HG02588 (cell line): ENCODE measurements around the gene MPHOSPH10.
"Not testable (repeated sequence)": the region's sequence is repeated elsewhere in the genome, so short reads cannot be mapped to it uniquely, and the experiment has no call there.

ENCODE experiments used
- ATAC-seq: cut with Tn5 transposase; IDR thresholded peaks from one replicate; pipeline ENCODE4 v1.9.1; 2021; ENCODE audit warnings: mild to moderate bottlenecking, moderate library complexity; ENCODE audit not compliant: unreplicated experiment

MPHOSPH10 gene, protein sequence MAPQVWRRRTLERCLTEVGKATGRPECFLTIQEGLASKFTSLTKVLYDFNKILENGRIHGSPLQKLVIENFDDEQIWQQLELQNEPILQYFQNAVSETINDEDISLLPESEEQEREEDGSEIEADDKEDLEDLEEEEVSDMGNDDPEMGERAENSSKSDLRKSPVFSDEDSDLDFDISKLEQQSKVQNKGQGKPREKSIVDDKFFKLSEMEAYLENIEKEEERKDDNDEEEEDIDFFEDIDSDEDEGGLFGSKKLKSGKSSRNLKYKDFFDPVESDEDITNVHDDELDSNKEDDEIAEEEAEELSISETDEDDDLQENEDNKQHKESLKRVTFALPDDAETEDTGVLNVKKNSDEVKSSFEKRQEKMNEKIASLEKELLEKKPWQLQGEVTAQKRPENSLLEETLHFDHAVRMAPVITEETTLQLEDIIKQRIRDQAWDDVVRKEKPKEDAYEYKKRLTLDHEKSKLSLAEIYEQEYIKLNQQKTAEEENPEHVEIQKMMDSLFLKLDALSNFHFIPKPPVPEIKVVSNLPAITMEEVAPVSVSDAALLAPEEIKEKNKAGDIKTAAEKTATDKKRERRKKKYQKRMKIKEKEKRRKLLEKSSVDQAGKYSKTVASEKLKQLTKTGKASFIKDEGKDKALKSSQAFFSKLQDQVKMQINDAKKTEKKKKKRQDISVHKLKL

GRCh38 chr2:71130152-71130904 lies at the start of gene MPHOSPH10, which contains the start of gene MCEE:
MPHOSPH10 (plus strand) TSS chr2:71130634; CDS start chr2:71130666, 32 bp downstream.
MCEE (minus strand) TSS chr2:71130229; CDS start chr2:71130219, 10 bp downstream.
- peak; percentile 94 for ATAC-seq

GRCh38 chr2:71082402-71083252 lies 47.8 kb upstream of the MPHOSPH10 start:
- no peak for ATAC-seq

DNA sequence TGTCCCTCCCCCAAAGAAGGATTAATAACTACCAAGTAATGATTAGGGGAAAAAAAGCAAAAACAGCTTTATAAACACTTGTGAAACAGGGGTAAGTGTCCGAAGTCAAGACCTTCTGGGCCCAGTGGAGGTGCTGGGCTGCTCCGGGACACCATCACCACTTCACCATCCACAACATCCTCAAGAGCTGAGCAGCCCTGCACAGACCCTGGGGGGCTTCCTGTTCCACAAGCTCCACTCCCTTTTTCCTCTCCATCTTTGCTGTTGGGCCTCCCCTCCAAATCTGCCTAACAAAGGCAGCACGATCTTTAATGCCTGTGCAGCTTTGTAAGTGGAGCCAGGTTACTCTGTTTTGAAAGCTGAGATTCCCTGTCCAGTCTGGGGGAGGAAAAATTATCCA lies 47.1 kb upstream of the MPHOSPH10 start:
- not testable (repeated sequence) for ATAC-seq

- not testable (repeated sequence) for ATAC-seq
Measured at GRCh38 chr2:71083752-71084312, 46.6 kb upstream of the MPHOSPH10 start.

DNA sequence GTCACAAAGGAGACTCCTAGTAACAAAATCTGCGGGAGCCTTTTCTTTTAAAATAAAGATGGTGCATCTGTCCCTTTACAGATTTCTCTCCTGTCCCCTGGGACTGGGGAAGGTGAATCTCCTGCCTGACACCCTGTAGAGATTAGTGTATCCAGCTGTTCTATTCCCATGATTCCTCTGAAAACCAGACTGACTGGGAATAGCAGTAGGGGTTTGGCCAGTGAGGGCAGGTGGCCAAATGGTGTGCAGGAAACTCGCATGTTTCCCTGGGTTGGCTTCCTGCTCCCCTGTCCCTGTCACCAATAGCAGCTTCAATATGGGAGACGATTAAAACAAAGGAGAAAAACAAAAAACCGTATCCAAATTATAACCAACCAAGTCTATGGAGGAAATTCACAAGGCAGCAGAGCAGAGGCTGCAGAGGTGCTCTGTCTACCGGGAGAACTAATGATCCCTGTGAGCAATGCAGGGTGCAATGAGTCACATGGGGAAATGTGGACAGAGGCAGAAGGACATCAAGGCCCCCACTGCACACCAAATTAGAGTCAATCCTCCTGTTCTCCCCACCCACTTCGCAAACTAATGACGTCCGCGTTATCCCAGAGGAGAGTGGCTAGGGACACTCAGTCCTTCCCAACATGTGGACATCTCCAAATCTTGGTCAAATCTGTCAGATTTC lies 45.0 kb upstream of the MPHOSPH10 start:
- not testable (repeated sequence) for ATAC-seq

DNA sequence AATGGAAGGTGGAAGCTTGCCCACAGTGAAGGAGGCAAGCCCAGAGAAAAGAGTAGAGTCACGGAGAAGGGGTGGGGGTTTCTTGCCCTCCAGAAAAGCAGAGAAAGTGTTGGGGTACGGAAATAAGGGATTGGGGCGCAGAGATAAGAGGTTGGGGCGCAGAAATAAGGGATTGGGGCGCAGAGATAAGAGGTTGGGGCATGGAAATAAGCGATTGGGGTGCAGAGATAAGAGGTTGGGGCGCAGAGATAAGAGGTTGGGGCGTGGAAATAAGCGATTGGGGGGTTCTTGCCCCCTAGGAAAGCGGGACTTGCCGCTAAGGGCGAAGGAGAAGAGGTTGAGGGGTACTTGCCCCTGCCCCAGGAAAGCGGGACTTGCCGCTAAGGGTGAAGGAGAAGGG lies 41.0 kb upstream of the MPHOSPH10 start:
- ATAC-seq: not testable (repeated sequence)

- not testable (repeated sequence) for ATAC-seq
Measured at GRCh38 chr2:71091808-71092207, 38.6 kb upstream of the MPHOSPH10 start.

DNA sequence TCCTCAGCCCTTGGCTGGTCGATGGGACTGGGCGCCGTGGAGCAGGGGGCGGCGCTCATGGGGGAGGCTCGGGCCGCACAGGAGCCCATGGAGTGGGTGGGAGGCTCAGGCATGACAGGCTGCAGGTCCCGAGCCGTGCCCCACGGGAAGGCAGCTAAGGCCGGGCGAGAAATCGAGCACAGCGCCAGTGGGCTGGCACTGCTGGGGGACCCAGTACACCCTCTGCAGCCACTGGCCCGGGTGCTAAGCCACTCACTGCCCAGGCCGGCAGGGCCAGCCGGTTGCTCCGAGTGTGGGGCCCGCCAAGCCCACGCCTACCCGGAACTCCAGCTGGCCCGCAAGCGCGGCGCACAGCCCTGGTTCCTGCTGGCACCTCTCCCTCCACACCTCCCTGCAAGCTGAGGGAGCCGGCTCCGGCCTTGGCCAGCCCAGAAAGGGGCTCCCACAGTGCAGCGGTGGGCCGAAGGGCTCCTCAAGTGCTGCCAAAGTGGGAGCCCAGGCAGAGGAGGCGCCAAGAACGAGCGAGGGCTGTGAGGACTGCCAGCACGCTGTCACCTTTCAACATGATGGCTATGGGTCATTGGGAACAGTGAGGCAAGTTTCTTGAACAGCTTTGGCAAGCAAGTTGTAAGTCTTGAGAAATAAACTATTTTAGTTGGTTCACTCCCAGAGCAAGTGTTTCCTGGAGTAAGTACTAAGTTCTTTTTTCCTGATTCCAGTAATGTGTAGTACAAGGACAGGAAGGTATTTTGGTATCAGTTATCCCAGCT lies 37.8 kb upstream of the MPHOSPH10 start:
- ATAC-seq: not testable (repeated sequence)

- ATAC-seq: no peak
Measured at GRCh38 chr2:71100195-71100964, 30.1 kb upstream of the MPHOSPH10 start.

DNA sequence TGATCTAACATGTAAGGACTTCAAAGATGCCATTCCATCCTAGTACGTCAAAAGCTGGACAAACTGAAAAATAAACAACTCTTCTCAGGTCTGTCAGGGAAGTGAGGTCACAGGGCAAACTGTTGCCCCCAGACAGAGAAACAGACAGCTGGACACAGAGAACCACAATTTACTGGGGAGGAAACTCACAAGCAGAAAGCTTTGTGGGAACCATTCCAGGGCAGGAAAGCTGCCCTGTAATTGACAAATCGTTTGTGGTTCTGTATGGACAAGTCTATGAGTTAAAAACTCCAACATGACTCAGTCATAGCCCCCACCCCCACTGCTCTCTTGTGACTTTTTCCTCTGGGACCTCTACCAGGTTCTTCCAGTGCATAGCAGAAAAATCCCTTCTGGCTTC lies 28.8 kb upstream of the MPHOSPH10 start:
- no peak for ATAC-seq

GRCh38 chr2:71102981-71103681 lies 27.3 kb upstream of the MPHOSPH10 start:
- ATAC-seq: no peak

GRCh38 chr2:71103809-71104208 lies 26.6 kb upstream of the MPHOSPH10 start:
- ATAC-seq: no peak

DNA sequence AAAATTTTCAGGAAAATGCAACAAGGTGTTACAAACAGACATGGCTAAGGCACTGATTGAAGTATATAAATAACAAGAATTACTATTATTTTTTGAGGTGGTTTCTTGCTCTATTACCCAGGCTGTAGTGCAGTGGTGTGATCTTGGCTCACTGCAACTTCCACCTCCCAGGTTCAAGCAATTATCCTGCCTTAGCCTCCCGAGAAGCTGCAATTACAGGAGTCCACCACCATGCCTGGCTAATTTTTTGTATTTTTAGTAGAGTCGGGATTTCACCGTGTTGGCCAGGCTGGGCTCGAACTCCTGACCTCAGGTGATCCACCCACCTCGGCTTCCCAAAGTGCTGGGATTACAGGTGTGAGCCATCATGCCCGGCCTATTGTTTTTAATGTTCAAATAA lies 24.0 kb upstream of the MPHOSPH10 start:
- not testable (repeated sequence) for ATAC-seq

DNA sequence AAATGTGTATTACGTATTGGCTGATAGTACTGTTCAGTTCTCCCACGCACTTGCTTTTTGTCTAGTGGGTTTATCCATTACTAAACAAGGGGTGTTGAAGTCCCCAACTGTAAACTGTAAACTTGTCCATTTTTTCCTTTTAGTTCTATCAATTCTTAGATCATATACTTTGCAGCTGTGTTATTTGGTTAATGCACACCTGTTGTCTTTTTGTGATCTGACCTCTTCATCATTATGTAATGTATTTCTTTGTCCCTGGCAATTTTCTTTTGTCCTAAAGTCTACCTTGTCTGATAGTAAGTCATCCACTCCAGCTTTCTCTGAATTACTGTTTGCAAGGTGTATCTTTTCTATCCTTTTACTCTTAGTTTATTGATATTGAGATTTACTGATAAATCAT lies 22.3 kb upstream of the MPHOSPH10 start:
- ATAC-seq: no peak

GRCh38 chr2:71113843-71114242 lies 16.6 kb upstream of the MPHOSPH10 start:
- no peak for ATAC-seq

DNA sequence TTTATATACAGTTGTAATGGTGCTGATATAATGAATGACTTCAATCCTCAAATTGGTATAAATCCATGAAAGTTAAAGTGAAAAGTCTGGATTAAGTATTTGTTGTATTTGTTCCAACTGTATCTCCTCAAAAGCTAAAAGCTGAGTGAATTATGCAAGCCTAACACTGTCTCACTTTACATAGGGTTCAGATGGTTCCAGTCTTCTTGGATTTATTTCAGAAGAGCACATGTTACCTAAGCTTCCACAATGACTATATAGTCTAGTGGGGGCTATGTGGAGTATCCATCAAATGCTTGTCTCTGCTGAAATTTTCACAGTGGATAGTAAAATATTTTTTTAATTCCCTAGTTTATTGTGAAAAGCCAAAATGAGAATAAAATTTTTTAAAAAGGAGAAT lies 13.4 kb upstream of the MPHOSPH10 start:
- ATAC-seq: no peak

DNA sequence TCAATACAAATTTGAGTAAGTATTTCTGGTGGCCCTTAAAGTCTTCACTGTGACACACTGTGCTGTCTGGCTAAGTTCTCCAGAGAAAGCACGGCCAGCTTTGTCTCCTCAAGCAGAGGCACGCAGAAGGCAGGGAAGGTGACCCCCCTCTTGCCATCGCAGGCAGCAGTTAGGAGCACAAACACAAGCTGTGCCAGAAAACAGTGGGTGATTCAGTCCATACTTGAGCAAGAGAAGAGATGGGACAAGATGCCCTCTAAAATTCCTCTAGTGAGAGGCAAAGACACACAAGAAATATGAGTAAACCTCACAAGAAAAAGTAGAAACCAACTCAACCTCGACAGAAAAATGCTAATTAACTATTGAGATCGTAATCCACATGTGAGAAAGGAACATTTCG lies 10.2 kb upstream of the MPHOSPH10 start:
- ATAC-seq: no peak
